PC-3 (cell line): ENCODE measurements around the gene DBT. TPM values are rescaled to one million over a fixed set of nuclear protein-coding genes. Genes with fewer than 3 reads are reported as not detected.

ENCODE experiments used
- ATAC-seq: fragments of 200-7000 bp; cut with Tn5 transposase; 2 replicates; pipeline ENCODE4 v1.9.1; 2020; ENCODE audit warnings: mild to moderate bottlenecking, moderate library complexity
- BruUV-seq: library from RNA; stranded (reverse); fragments of 400-500 nt; replicated peaks from 2 replicates; lab custom pipeline; 2021; lab: Mats Ljungman, UMichigan
- CTCF ChIA-PET: fragments of 300-600 bp; sonication (Branson Sonifier 250); formaldehyde crosslinking; loops from one replicate; lab custom pipeline; 2022; ENCODE audit warnings: antibody characterized with exemption; lab: Charles Lee
- POLR2A ChIA-PET: fragments of 300-600 bp; sonication (Branson Sonifier 250); formaldehyde crosslinking; loops from one replicate; lab custom pipeline; 2022; ENCODE audit warnings: antibody characterized with exemption; ENCODE audit not compliant: unreplicated experiment; lab: Charles Lee
- DNase-seq: peaks from one replicate; pipeline ENCODE4 v3.0.0-alpha.2; 2015
- H2AFZ ChIP-seq: fragments of 300-600 bp; sonication (generic); 2 replicates; pipeline ENCODE4 v1.6.0; 2016; ENCODE audit warnings: antibody characterized with exemption, low read length
- H3F3A ChIP-seq: fragments of 300-600 bp; sonication (generic); one replicate; pipeline ENCODE4 v1.6.0; 2017; ENCODE audit warnings: antibody characterized with exemption, low read length, control low read depth, mild to moderate bottlenecking; ENCODE audit not compliant: unreplicated experiment
- H3K27ac ChIP-seq: fragments of 300-600 bp; sonication (generic); 2 replicates; pipeline ENCODE4 v1.5.1; 2016; ENCODE audit warnings: mild to moderate bottlenecking, low read length
- H3K27me3 ChIP-seq: fragments of 300-600 bp; sonication (generic); 2 replicates; pipeline ENCODE4 v1.6.1; 2016; ENCODE audit warnings: low read length, mixed read lengths
- H3K36me3 ChIP-seq: fragments of 300-600 bp; sonication (generic); 2 replicates; pipeline ENCODE4 v1.6.1; 2016; ENCODE audit warnings: low read depth, mixed run types, low read length, mixed read lengths
- H3K4me1 ChIP-seq: fragments of 300-600 bp; sonication (generic); 2 replicates; pipeline ENCODE4 v1.5.1; 2016; ENCODE audit warnings: low read length; ENCODE audit not compliant: insufficient read depth
- H3K4me2 ChIP-seq: fragments of 300-600 bp; sonication (generic); 2 replicates; pipeline ENCODE4 v1.6.0; 2016; ENCODE audit warnings: low read length
- H3K4me3 ChIP-seq: fragments of 300-600 bp; sonication (generic); 2 replicates; pipeline ENCODE4 v1.5.1; 2016; ENCODE audit warnings: mild to moderate bottlenecking, low read length, mixed read lengths
- H3K79me2 ChIP-seq: fragments of 300-600 bp; sonication (generic); 2 replicates; pipeline ENCODE4 v1.6.1; 2017; ENCODE audit warnings: low read length, mixed read lengths
- H3K9ac ChIP-seq: fragments of 300-600 bp; sonication (generic); 2 replicates; pipeline ENCODE4 v1.6.0; 2016; ENCODE audit warnings: mild to moderate bottlenecking, low read length
- H3K9me2 ChIP-seq: fragments of 300-600 bp; sonication (generic); replicated peaks from 2 replicates; pipeline ENCODE4 v1.6.1; 2016; ENCODE audit warnings: mixed run types, low read length, mixed read lengths
- H3K9me3 ChIP-seq: fragments of 300-600 bp; sonication (generic); 2 replicates; pipeline ENCODE4 v1.6.1; 2016; ENCODE audit warnings: low read length, mixed read lengths
- H4K20me1 ChIP-seq: fragments of 300-600 bp; sonication (generic); 2 replicates; pipeline ENCODE4 v1.6.1; 2016; ENCODE audit warnings: low read length, mixed read lengths
- EZH2 ChIP-seq: fragments of 300-600 bp; sonication (generic); IDR thresholded peaks from one replicate; pipeline ENCODE4 v1.6.1; 2017; ENCODE audit warnings: antibody characterized with exemption, mild to moderate bottlenecking, low read length; ENCODE audit not compliant: unreplicated experiment
- EZH2phosphoT487 ChIP-seq: fragments of 300-600 bp; sonication (generic); IDR thresholded peaks from 2 replicates; pipeline ENCODE4 v1.6.1; 2018; ENCODE audit warnings: mild to moderate bottlenecking, antibody characterized with exemption, low read length, borderline replicate concordance
- intact Hi-C: fragments of 100-400 bp; cut with micrococcal nuclease; formaldehyde crosslinking; loops from 2 replicates; pipeline ENCODE4 v1.9.0; 2023
- total RNA-seq: library from RNA; depleted of rRNA; stranded (reverse); fragments of >200 nt; gene quantifications from 2 replicates; pipeline ENCODE4 v1.2.3, GENCODE V29; 2014
- TF ChIP-seq, protein P1 (sequence below): fragments of 300-600 bp; sonication (generic); conservative IDR thresholded peaks from 2 replicates; pipeline ENCODE4 v1.5.1; 2017; ENCODE audit warnings: antibody characterized with exemption, low read depth, mild to moderate bottlenecking, low read length

Gene DBT
- total RNA-seq, 1 experiment from 2014 or later: 5.1 TPM

GRCh38 chr1:100267284-100267683 lies 17.6 kb upstream of the DBT start:
- Histone ChIP-seq H3K27me3 (no peaks in the 10 kb centered on the region), H3K36me3 (peaks cover 31% of the 10 kb centered on the region), H3K9me3 (no peaks in the 10 kb centered on the region), H2AFZ (no peak overlapping the region), H4K20me1 (no peaks in the 10 kb centered on the region), H3F3A (no peaks in the 10 kb centered on the region), H3K9me2 (no peaks in the 10 kb centered on the region), H3K4me3 (peak overlapping the region; percentile 97), H3K9ac (peak overlapping the region; percentile 94; the same call in 1 of the 2 replicates), H3K4me2 (peak overlapping the region; percentile 94), H3K79me2 (peaks cover 30% of the 10 kb centered on the region), H3K27ac (no peak overlapping the region), H3K4me1 (peaks cover 10% of the 10 kb centered on the region)
- DNase-seq (no peak), ATAC-seq (no peak)
- no peak for TF ChIP-seq EZH2
- TF ChIP-seq, protein P1, sequence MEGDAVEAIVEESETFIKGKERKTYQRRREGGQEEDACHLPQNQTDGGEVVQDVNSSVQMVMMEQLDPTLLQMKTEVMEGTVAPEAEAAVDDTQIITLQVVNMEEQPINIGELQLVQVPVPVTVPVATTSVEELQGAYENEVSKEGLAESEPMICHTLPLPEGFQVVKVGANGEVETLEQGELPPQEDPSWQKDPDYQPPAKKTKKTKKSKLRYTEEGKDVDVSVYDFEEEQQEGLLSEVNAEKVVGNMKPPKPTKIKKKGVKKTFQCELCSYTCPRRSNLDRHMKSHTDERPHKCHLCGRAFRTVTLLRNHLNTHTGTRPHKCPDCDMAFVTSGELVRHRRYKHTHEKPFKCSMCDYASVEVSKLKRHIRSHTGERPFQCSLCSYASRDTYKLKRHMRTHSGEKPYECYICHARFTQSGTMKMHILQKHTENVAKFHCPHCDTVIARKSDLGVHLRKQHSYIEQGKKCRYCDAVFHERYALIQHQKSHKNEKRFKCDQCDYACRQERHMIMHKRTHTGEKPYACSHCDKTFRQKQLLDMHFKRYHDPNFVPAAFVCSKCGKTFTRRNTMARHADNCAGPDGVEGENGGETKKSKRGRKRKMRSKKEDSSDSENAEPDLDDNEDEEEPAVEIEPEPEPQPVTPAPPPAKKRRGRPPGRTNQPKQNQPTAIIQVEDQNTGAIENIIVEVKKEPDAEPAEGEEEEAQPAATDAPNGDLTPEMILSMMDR: no peak
- TF ChIP-seq EZH2phosphoT487: no peak
- POLR2A ChIA-PET: no interaction called here
- intact Hi-C loops: loop anchor here (5.0 to 10.0 kb wide), 2 partner anchors 85 to 188 kb away; partner anchors contain the start of gene CDC14A
- BruUV-seq: no TSS peak
- CTCF ChIA-PET: no interaction called here

GRCh38 chr1:100266741-100267140 lies 17.1 kb upstream of the DBT start:
- ChIA-PET CTCF (no interaction called here), POLR2A (no interaction called here)
- intact Hi-C loops: loop anchor here (5.0 to 10.0 kb wide), 2 partner anchors 86 to 188 kb away; partner anchors contain the start of gene CDC14A
- Histone ChIP-seq H3K27me3 (no peaks in the 10 kb centered on the region), H3K4me1 (peaks cover 10% of the 10 kb centered on the region), H4K20me1 (no peaks in the 10 kb centered on the region), H3K9me3 (no peaks in the 10 kb centered on the region), H3K4me3 (peak overlapping the region; percentile 97), H3F3A (no peaks in the 10 kb centered on the region), H2AFZ (peak overlapping the region; percentile 99), H3K36me3 (peaks cover 25% of the 10 kb centered on the region), H3K27ac (peak overlapping the region; percentile 23; the same call in 1 of the 2 replicates), H3K9ac (peak overlapping the region; percentile 94), H3K9me2 (no peaks in the 10 kb centered on the region), H3K4me2 (peak overlapping the region; percentile 94), H3K79me2 (peaks cover 30% of the 10 kb centered on the region)
- TSS peak; percentile 56 for BruUV-seq
- peak; percentile 58 for ATAC-seq
- DNase-seq: peak; percentile 21
- TF ChIP-seq EZH2: no peak
- TF ChIP-seq, protein P1: no peak
- no peak for TF ChIP-seq EZH2phosphoT487

DNA sequence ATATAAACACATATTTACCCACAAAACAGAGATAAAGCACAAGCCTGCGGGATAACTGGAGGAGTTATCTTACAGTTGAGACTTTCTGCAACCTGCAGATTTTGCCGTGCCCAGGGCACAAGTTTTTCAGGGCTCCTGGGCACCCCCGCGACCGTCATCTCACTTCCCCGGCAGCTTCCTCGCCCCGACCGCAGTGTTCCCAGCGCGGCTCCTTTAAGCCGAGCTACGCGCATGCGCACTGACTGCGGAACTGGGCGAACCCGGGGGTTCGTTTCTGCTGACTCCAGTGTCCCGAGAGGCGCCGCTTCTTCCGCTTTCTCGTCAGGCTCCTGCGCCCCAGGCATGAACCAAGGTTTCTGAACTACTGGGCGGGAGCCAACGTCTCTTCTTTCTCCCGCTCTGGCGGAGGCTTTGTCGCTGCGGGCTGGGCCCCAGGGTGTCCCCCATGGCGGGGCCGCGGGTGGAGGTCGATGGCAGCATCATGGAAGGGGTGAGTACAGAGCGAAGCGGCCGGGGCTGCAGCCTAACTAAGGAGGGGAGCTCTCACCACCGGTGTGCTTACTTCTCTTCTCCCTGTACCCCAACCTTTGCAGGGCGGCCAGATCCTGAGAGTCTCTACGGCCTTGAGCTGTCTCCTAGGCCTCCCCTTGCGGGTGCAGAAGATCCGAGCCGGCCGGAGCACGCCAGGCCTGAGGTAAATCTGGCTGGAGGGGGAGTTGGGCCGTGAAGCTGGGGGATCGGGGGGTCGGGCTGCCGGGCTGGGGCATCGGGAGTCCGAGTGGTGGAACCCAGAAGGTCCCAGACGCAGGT lies 16.5 kb upstream of the DBT start, which contains the start of gene RTCA:
Gene RTCA (plus strand): TSS at position 286 of the 810 bp plus-strand sequence. CDS start 160 bp downstream, at position 446.
- ChIA-PET POLR2A (no interaction called here), CTCF (interaction anchor here (1.0 kb wide), 1 partner anchor 193 kb away, joined by 3 read pairs; no protein-coding TSS in a partner anchor)
- intact Hi-C loops: loop anchor here (5.0 to 10.0 kb wide), 2 partner anchors 86 to 189 kb away; partner anchors contain the start of gene CDC14A
- Histone ChIP-seq H3F3A (no peaks in the 10 kb centered on the region), H3K4me2 (peak within 1 kb of the TSS; percentile 94), H4K20me1 (no peaks in the 10 kb centered on the region), H3K36me3 (peaks cover 22% of the 10 kb centered on the region), H3K79me2 (peaks cover 30% of the 10 kb centered on the region), H3K9me3 (no peaks in the 10 kb centered on the region), H3K9me2 (no peaks in the 10 kb centered on the region), H3K9ac (peak within 1 kb of the TSS; percentile 94), H3K27ac (peak within 1 kb of the TSS; percentile 23), H3K4me1 (peaks cover 10% of the 10 kb centered on the region), H3K27me3 (no peaks in the 10 kb centered on the region), H3K4me3 (peak within 1 kb of the TSS; percentile 97), H2AFZ (peak within 1 kb of the TSS; percentile 99)
- TF ChIP-seq, protein P1: no peak
- TF ChIP-seq EZH2phosphoT487: no peak
- TF ChIP-seq EZH2: no peak
- BruUV-seq: no TSS peak
- DNase-seq (peak; percentile 96), ATAC-seq (peak; percentile 96)
